ENCODE measurements around the gene TMEM163.
"Not testable (repeated sequence)": the region's sequence is repeated elsewhere in the genome, so short reads cannot be mapped to it uniquely, and the experiment has no call there.

The TMEM163 gene

DNA sequence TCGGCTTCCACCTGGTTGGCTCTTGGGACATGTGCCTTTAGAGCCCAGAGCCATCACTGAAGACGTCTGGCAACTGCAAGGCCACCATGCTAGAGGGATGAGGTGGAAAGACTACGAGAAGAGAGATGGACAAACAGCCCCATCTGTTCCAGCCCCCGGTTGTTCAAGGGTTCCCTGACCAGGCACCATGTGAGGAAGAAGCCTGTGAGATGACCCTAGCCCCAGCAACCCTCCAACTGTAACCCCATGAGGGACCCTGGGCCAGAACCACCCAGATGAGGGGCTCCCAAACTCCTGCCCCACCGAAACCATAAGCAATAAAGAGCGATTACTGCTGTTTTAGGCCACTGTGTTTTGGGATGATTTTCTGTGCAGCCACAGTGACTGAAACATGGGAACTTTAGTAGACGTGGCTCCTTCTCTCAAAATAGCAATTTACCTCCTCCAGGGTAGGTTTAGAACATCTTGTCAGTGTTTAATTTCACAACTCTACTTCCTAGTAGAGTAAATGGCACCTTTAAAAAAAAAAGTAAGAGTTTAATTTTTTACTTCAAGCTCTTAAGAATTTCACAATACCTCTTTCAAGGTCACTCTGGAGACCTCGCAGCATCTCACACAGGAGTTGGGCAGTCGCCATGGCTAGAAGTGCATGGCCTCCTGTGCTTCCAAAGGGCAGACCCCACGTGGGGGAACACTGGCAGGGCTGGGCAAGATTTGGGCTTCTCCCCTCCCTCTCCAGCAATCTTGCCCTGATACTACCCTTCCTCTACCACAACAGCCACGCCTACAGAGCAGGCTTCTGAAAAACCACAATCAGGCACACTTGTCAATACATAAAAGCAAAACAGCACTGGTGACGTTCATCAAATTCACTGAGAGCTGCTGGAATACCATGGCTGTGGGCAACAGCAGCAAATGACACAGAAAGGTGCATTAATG, 48.8 kb downstream of the TMEM163 start:
- Mint-ChIP-seq H3K27me3 (no peaks in the 10 kb centered on the region), H3K9me3 (ENCODE audit: low read depth) (peaks cover 3% of the 10 kb centered on the region), H3K27ac (peak overlapping the region; percentile 85), H3K4me1 (ENCODE audit: low read depth) (peaks cover 79% of the 10 kb centered on the region), H3K36me3 (no peaks in the 10 kb centered on the region), H3K4me3 (peak overlapping the region; percentile 42)

DNA sequence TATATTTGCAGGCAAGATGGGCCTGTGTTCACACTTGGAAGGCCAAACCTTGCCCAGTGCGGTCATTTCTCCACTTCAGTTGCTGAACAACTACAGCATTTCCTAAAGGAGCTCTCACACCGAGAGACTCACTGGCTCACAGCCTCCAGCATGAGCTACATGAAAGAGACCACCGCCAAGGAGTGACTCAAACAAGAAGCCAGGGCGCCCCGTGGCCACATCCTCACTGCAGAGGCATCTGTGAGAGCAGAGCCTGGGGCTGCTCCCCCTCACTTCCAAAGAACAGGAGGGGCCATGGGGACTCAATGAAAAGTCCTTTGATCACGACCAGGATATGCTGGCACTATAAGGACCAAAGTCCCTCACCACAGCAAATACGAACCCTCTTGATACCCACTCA, 50.0 kb downstream of the TMEM163 start:
- H3K4me1 Mint-ChIP-seq (ENCODE audit: low read depth) = peaks cover 84% of the 10 kb centered on the region
- no peaks in the 10 kb centered on the region for H3K36me3 Mint-ChIP-seq
- peaks cover under 1% of the 10 kb centered on the region for H3K9me3 Mint-ChIP-seq (ENCODE audit: low read depth)
- H3K27ac Mint-ChIP-seq = peak overlapping the region; percentile 8
- peak overlapping the region; percentile 55 for H3K4me3 Mint-ChIP-seq
- no peaks in the 10 kb centered on the region for H3K27me3 Mint-ChIP-seq

DNA sequence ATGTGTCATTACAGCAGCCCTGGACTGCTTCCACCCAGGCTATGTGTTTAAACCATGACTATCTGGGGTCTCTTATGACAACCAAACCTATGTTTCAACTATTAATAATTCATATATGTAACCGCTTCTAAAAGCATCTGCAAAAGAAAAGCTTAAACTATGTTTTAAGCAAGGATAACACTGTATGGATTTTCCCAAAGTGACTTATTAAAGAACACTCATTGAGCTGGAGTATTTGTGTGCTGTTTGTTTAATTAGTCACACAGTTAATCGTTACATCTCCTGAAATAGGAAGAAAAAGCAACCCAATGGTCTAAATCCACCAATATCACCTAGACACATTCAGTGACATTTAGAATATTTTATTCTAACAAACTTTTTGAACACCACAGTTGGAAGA, 51.3 kb downstream of the TMEM163 start:
- Mint-ChIP-seq H3K27me3 (no peaks in the 10 kb centered on the region), H3K36me3 (no peaks in the 10 kb centered on the region), H3K9me3 (ENCODE audit: low read depth) (no peaks in the 10 kb centered on the region), H3K27ac (no peak overlapping the region), H3K4me1 (ENCODE audit: low read depth) (peaks cover 83% of the 10 kb centered on the region), H3K4me3 (no peak overlapping the region)

DNA sequence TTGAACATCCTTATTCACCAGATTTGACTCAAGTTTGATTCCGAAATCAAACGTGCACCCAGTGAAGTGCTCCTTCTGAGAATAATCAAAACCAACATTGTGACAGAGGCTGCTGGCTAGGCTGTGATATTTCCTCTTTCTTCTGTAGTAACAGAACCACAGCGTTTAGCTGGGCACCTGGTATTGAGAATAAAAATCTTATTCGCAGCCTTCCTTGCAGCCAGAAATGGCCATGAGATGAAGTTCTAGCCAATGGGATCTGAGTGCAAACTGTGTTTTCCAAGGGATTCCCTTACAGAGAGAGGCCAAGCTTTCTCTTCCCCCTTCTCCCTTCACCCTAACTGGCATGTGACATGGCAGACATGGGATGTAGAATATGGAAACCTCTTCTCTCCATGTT, 51.7 kb downstream of the TMEM163 start:
- Mint-ChIP-seq H3K27ac (no peak overlapping the region), H3K27me3 (no peaks in the 10 kb centered on the region), H3K36me3 (no peaks in the 10 kb centered on the region), H3K4me1 (ENCODE audit: low read depth) (peaks cover 79% of the 10 kb centered on the region), H3K4me3 (no peak overlapping the region), H3K9me3 (ENCODE audit: low read depth) (no peaks in the 10 kb centered on the region)

DNA sequence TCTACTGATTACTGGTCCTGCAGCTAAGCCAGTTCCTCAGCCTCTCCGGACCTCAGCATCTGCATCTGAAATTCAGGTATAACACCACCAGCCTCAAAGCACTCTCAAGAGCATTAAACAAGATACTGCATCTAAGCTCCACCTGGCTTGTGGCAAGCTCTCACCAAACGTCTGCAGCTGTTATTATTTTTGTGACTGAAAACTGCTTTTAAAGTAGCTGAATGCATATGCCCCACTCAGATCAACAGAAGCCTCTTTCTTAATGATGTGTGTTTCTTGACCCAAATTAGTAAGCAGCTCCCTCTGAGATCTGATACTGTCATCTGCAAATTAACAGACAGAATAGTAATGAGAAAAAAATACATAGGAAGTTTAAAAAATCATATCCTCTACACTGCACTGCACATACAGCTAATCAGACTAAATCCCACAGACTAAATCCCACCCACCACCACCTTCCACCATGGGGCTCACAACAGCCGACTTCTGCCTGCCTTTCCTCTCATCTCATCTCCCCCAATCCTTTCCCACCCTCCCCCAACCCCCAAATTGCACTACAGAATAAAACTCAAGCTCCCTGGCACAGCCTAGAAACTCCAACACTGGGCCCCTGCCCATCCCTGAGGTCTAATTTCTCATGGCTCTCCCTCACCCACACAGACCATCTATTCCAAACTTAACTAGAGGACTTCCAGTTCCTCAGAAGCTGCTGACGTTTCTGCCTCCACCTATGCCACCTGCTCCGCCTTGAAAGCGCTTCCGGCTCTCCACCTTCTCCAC, 52.9 kb downstream of the TMEM163 start:
- Mint-ChIP-seq H3K27me3 (no peaks in the 10 kb centered on the region), H3K27ac (no peak overlapping the region)

DNA sequence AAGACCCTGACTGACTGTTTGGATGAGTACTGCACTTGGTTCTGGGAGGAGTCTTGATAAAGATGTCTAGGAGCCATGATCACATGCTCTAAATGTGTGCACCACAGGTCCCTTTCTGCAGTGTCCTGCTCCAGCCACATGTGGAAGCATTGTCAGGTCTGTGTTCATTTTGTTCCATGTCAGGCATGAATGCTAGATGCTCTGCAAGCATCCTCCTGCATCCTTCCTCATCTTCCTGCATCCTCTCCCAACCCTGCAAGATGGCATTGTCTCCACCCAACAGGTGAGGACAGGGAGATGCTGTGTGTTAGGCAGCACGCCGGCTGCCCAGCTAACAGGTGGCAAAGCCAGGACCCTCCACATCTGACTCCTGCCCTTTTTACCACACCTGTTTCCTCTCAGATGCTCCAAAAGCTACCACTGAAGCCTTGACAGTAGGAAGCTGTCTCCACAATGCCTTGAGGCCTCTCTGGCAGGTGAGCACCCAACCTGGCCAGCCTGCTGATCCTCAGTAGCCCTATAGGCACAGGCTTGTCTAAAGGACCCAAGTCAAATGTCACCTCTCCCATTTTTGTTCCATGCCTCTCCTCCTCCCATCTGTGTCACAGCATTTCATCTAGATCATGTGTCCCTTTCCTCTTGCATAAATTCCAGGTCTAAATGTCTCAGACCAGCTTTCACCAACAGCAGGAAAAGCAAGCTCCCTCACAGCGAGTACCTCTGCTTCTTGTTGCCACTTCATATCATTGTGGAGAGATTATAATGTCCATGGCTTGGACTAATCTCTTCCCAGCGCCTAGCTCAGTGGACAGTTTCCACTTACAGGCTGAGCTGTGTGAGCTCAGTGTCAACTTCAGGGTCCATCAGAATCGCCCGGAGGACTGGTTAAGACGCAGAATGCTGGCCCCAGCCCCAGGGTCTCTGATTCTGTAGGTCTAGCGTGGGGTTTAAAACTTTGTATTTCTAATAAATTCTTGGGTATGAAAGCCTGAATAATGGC, 55.0 kb downstream of the TMEM163 start:
- H3K27ac Mint-ChIP-seq = no peak overlapping the region
- no peaks in the 10 kb centered on the region for H3K27me3 Mint-ChIP-seq
- H3K4me1 Mint-ChIP-seq (ENCODE audit: low read depth) = peaks cover 67% of the 10 kb centered on the region
- no peak overlapping the region for H3K4me3 Mint-ChIP-seq
- no peaks in the 10 kb centered on the region for H3K36me3 Mint-ChIP-seq
- H3K9me3 Mint-ChIP-seq (ENCODE audit: low read depth) = no peaks in the 10 kb centered on the region

More for the DNA sequence above, 52.9 kb downstream of the TMEM163 start:
- no peaks in the 10 kb centered on the region for H3K36me3 Mint-ChIP-seq
- H3K4me3 Mint-ChIP-seq = no peak overlapping the region
- H3K9me3 Mint-ChIP-seq (ENCODE audit: low read depth) = no peaks in the 10 kb centered on the region
- H3K4me1 Mint-ChIP-seq (ENCODE audit: low read depth) = peaks cover 72% of the 10 kb centered on the region

DNA sequence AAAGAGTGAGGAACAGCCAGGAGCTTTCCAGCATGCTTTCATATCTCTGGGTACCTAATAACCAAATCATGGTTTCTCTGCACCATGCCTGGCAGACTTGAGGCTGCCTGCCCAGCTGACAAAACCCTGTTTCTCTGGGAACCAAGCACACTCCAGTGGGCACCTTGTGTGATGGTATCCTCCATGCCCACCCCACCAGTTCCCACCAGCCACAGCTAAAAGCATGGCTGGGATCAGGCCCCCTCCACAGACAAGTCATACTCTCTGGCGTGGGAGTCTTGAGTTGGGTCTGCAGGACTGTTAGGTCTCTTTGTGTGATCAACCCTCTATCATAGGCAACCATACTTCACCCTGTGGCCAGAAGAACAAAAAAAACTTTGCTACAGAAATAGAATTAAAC, 56.0 kb downstream of the TMEM163 start:
- Mint-ChIP-seq H3K27me3 (no peaks in the 10 kb centered on the region), H3K4me3 (no peak overlapping the region), H3K27ac (no peak overlapping the region), H3K4me1 (ENCODE audit: low read depth) (peaks cover 59% of the 10 kb centered on the region), H3K9me3 (ENCODE audit: low read depth) (no peaks in the 10 kb centered on the region), H3K36me3 (no peaks in the 10 kb centered on the region)

DNA sequence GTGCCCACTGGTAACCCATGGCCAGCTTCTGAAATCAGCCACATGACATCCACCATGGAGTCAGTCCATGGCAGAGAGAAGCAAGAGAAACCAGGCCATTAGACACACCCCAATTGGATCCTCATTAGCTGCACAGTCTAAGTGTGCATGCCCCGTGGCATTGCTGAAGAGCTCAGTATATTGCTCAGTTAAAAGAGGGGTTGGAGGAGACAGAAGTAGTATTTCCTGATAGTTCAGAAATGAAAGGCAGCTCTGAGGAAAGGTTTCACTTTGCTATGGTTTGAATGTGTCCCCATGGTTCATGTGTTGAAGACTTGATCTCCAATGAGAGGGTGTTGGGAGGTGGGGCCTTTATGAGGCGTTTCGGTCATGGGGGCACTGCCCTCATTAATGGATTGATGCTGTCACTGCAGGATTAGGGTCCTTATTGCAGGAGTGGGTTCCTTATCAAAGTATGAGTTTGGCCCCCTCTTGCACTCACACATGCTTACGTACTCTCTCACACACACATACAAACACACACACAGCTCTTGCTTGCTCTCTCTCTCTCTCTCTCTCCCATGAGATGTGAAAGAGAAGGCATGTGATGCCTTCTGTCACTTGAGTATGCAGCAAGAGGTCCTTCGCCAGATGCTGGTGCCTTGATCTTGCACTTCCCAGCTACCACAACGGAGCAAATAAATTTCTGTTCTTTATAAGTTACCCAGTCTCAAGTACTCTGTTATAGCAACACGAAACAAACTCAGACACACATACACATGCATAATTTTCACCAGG, 58.0 kb downstream of the TMEM163 start:
- Mint-ChIP-seq H3K27ac (no peak overlapping the region), H3K4me3 (no peak overlapping the region), H3K36me3 (no peaks in the 10 kb centered on the region), H3K9me3 (ENCODE audit: low read depth) (no peaks in the 10 kb centered on the region), H3K27me3 (no peaks in the 10 kb centered on the region), H3K4me1 (ENCODE audit: low read depth) (peaks cover 56% of the 10 kb centered on the region)

DNA sequence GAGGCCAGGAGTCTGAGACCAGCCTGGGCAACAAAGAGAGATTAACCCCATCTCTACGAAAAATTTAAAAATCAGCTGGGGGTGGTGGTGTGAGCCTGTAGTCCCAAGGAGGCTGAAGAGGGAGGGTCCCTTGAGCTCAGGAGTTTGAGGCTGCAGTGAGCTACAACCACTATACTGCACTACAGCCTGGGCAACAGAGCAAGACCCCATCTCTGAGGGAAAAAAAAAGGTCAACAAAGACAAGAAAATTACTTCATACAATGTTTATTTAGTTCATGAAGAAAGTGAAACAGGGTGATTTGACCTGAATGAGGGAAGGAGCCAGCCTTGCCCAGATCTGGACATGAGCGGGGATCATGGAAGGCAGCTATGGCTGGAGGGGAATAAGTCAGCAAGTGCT, 59.1 kb downstream of the TMEM163 start:
- Mint-ChIP-seq H3K27ac (no peak overlapping the region), H3K36me3 (no peaks in the 10 kb centered on the region), H3K4me1 (ENCODE audit: low read depth) (peaks cover 46% of the 10 kb centered on the region), H3K9me3 (ENCODE audit: low read depth) (no peaks in the 10 kb centered on the region), H3K27me3 (no peaks in the 10 kb centered on the region), H3K4me3 (no peak overlapping the region)

DNA sequence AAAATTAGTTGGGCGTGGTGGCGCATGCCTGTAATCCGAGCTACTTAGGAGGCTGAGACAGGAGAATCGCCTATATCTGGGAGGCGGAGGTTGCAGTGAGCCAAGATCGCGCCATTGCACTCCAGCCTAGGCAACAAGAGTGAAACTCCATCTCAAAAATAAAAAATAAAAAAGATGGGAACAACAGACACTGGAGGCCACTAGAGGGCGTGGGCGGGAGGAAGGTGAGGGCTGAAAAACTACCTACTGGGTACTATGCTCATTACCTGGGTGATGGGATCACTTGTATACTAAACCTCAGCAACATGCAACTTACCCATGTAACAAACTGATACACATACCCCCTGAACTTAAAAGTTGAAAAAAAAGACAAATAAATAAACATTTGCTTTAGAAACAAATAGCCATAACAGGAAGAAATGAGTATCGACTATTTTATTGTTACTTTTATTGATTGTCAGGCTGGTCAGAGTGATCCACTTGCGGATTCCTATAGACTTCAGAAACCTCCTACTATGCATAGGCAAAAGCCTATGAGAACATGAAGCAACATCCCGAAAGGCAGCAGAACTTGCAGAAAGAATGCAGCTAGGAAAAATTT, 61.0 kb downstream of the TMEM163 start:
- Mint-ChIP-seq H3K4me3 (no peak overlapping the region), H3K27ac (no peak overlapping the region), H3K9me3 (ENCODE audit: low read depth) (no peaks in the 10 kb centered on the region), H3K4me1 (ENCODE audit: low read depth) (peaks cover 39% of the 10 kb centered on the region), H3K27me3 (no peaks in the 10 kb centered on the region), H3K36me3 (no peaks in the 10 kb centered on the region)

DNA sequence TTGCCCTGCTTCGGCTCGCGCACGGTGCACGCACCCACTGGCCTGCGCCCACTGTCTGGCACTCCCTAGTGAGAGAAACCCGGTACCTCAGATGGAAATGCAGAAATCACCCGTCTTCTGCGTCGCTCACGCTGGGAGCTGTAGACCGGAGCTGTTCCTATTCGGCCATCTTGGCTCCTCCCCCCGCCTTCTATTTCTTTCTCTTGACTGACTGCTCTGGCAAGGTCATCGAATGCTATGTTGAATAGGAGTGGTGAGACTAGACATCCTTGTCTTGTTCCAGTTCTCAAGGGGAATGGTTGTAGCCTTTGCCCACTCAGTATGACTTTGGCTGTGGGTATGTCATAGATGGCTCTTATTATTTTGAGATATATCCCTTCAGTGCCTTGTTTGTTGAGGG, 62.4 kb downstream of the TMEM163 start:
- not testable (repeated sequence) for H3K9me3 Mint-ChIP-seq (ENCODE audit: low read depth); H3K27ac Mint-ChIP-seq; H3K27me3 Mint-ChIP-seq; H3K36me3 Mint-ChIP-seq
- Mint-ChIP-seq H3K4me1 (ENCODE audit: low read depth) (peaks cover 37% of the 10 kb centered on the region), H3K4me3 (peak overlapping the region; percentile 8)

DNA sequence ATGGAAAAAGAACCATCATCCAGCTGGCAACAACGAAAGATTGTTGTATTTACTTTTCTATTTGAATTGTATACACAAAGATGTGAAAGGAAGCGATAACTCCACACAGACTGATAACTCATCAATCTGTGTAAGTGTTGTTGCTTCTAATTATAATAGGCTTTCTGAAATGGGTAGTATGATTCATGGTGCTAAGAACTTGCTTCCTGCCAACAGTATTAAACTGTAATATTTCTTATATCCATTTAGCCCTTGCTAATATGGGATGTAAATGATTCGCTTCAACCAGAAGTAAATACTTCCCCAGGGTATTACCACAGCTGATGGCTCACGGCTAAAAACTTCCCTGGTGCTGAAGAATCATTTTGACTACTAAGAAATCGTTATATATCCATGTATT, 70.2 kb downstream of the TMEM163 start:
- Mint-ChIP-seq H3K9me3 (ENCODE audit: low read depth) (no peaks in the 10 kb centered on the region), H3K27me3 (no peaks in the 10 kb centered on the region), H3K4me1 (ENCODE audit: low read depth) (no peaks in the 10 kb centered on the region), H3K27ac (no peak overlapping the region), H3K4me3 (no peak overlapping the region), H3K36me3 (no peaks in the 10 kb centered on the region)

DNA sequence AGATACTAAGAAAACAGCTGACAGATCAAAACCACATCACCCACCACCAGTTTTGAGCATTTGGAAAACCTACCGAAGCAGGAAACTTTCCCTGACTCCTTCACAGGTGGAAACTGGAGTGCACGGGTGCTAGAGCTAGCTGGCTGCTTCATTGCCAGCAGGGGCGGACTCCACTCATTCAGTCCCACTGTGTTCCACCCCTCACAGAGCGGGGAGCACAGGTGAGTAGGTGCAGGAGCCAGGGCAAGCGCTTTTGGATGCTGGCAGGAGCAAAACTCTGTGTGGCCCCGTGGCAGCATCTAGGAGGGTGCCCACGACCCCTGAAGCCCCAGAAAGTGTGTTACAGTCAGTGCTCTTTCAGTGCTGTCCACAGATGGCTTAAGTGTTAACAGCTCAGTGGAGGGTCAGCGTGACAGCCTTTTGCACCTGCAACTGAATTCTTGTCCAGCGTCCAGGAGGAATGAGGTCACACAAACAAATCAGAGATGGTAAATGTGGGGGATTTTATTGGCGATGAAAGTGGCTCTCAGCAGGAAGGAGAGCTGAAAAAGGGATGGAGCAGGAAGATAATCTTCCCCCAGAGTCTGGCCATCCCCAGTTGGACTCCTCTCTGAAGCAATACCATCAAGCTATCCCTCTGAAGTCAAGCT, 71.1 kb downstream of the TMEM163 start:
- Mint-ChIP-seq H3K27ac (no peak overlapping the region), H3K36me3 (no peaks in the 10 kb centered on the region), H3K4me1 (ENCODE audit: low read depth) (no peaks in the 10 kb centered on the region), H3K27me3 (no peaks in the 10 kb centered on the region), H3K9me3 (ENCODE audit: low read depth) (no peaks in the 10 kb centered on the region), H3K4me3 (no peak overlapping the region)

All from activated naive CD8-positive, alpha-beta T cell (primary cell).